Liver (tissue), 3 donors: Measurements from ENCODE around the gene ZNF280B.

Source experiments
- CTCF ChIP-seq: fragments of 150-350 bp; IDR thresholded peaks from 2 replicates; pipeline ENCODE4 v1.5.1; 2017; ENCODE audit warnings: improper control_type of control experiment, low read depth, low read length; ENCODE audit not compliant: missing input control
- FOXA1 ChIP-seq: IDR thresholded peaks from 2 replicates; pipeline ENCODE4 v1.6.1; 2016; ENCODE audit warnings: antibody characterized with exemption
- RAD21 ChIP-seq, 2 donors: IDR thresholded peaks; 2 replicates each; pipeline ENCODE4 v1.6.1; 2016; ENCODE audit warnings: antibody characterized with exemption in 2 of 2, mild to moderate bottlenecking in 2 of 2
- SP1 ChIP-seq: IDR thresholded peaks from 2 replicates; pipeline ENCODE4 v1.6.1; 2018; ENCODE audit warnings: antibody characterized with exemption, mild to moderate bottlenecking
- TAF1 ChIP-seq: conservative IDR thresholded peaks from 2 replicates; pipeline ENCODE4 v1.6.1; 2016; ENCODE audit warnings: antibody characterized with exemption, mild to moderate bottlenecking
- YY1 ChIP-seq: IDR thresholded peaks from 2 replicates; pipeline ENCODE4 v1.6.1; 2016; ENCODE audit warnings: antibody characterized with exemption, mild to moderate bottlenecking
- TF ChIP-seq, protein P1 (sequence below): IDR thresholded peaks from 2 replicates; pipeline ENCODE4 v1.6.1; 2016; ENCODE audit warnings: antibody characterized with exemption
- TF ChIP-seq, protein P2 (sequence below): IDR thresholded peaks from 2 replicates; pipeline ENCODE4 v1.6.1; 2016; ENCODE audit warnings: antibody characterized with exemption
- donor health status: healthy.
- donor health status: healthy.

- no peak for TF ChIP-seq RAD21 (IDR thresholded peaks at IDR 0.05)
- no peak for TF ChIP-seq CTCF
- no peak for TF ChIP-seq FOXA1
- TF ChIP-seq, protein P1, sequence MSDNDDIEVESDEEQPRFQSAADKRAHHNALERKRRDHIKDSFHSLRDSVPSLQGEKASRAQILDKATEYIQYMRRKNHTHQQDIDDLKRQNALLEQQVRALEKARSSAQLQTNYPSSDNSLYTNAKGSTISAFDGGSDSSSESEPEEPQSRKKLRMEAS = no peak
- TF ChIP-seq, protein P2, sequence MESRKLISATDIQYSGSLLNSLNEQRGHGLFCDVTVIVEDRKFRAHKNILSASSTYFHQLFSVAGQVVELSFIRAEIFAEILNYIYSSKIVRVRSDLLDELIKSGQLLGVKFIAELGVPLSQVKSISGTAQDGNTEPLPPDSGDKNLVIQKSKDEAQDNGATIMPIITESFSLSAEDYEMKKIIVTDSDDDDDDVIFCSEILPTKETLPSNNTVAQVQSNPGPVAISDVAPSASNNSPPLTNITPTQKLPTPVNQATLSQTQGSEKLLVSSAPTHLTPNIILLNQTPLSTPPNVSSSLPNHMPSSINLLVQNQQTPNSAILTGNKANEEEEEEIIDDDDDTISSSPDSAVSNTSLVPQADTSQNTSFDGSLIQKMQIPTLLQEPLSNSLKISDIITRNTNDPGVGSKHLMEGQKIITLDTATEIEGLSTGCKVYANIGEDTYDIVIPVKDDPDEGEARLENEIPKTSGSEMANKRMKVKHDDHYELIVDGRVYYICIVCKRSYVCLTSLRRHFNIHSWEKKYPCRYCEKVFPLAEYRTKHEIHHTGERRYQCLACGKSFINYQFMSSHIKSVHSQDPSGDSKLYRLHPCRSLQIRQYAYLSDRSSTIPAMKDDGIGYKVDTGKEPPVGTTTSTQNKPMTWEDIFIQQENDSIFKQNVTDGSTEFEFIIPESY = no peak
- no peak for TF ChIP-seq TAF1
- no peak for TF ChIP-seq YY1
- no peak for TF ChIP-seq SP1
These were observed 45.4 kb upstream of the ZNF280B start for GRCh38 chr22:22553735-22554586.
